Tibial nerve (tissue), 3 donors: Measurements from ENCODE around the gene OR8B2.

Source experiments
- POLR2A ChIP-seq, 2 donors: fragments of 450-650 bp; IDR thresholded peaks; one replicate each; pipeline ENCODE4 v1.6.1; 2017; ENCODE audit warnings: antibody characterized with exemption in 2 of 2, mild to moderate bottlenecking in 2 of 2, moderate library complexity in 2 of 2
- TF ChIP-seq, protein P1 (sequence below), 5 experiments: fragments of 200-600 bp in 3 of 5; fragments of 450-650 bp in 2 of 5; sonication (generic) in 3 of 5; IDR thresholded peaks; one replicate each; pipeline ENCODE4 v1.5.1; 2016 to 2019; ENCODE audit warnings: antibody characterized with exemption in 5 of 5, mild to moderate bottlenecking in 3 of 5, moderate library complexity in 2 of 5

DNA sequence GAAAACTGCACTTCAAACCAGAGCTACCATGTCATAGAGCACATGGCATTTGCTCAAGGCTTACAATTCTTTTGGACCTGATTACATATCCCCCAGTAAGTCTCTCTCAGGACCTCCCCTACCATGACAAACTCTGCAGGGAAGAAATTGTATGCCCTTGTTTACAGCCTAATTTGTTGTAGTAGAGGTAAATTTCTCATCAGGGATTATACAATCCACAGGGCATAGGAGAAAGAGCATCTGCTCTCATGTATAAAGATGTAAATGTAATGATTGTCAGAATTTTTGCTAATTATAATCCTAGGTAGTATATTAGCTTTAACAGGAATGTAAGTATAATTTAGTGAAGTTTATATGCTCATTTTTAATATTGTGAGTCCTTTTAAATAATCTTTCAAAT, 14.6 kb upstream of the OR8B2 start, which contains the start of gene OR8B3:
- TF ChIP-seq, protein P1, sequence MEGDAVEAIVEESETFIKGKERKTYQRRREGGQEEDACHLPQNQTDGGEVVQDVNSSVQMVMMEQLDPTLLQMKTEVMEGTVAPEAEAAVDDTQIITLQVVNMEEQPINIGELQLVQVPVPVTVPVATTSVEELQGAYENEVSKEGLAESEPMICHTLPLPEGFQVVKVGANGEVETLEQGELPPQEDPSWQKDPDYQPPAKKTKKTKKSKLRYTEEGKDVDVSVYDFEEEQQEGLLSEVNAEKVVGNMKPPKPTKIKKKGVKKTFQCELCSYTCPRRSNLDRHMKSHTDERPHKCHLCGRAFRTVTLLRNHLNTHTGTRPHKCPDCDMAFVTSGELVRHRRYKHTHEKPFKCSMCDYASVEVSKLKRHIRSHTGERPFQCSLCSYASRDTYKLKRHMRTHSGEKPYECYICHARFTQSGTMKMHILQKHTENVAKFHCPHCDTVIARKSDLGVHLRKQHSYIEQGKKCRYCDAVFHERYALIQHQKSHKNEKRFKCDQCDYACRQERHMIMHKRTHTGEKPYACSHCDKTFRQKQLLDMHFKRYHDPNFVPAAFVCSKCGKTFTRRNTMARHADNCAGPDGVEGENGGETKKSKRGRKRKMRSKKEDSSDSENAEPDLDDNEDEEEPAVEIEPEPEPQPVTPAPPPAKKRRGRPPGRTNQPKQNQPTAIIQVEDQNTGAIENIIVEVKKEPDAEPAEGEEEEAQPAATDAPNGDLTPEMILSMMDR (IDR thresholded peaks at IDR 0.05): no peak
- no peak for TF ChIP-seq POLR2A (IDR thresholded peaks at IDR 0.05)
